Keratinocyte (primary cell): ENCODE measurements around the gene NLRC3. TPM values are rescaled to one million over a fixed set of nuclear protein-coding genes. Genes with fewer than 3 reads are reported as not detected.
"Not testable (repeated sequence)": the region's sequence is repeated elsewhere in the genome, so short reads cannot be mapped to it uniquely, and the experiment has no call there.

Source experiments
- DNase-seq: peaks from one replicate; pipeline ENCODE4 v3.0.0-alpha.2; 2011; ENCODE audit warnings: low read depth, missing footprints, low spot score
- FAIRE-seq: peaks from 2 replicates; lab custom pipeline; 2011; peaks lifted over from hg19 to GRCh38; lab: Jason Lieb, UNC
- H2AFZ ChIP-seq: 2 replicates; pipeline ENCODE4 v1.6.0; 2012; ENCODE audit warnings: low read length, control low read depth, inconsistent platforms; ENCODE audit not compliant: control insufficient read depth
- H3K27ac ChIP-seq: 2 replicates; pipeline ENCODE4 v1.5.1; 2011; ENCODE audit warnings: low read length; ENCODE audit not compliant: control insufficient read depth, insufficient read depth
- H3K27me3 ChIP-seq: 3 replicates; pipeline ENCODE4 v1.6.0; 2011; ENCODE audit warnings: low read length; ENCODE audit not compliant: control insufficient read depth, insufficient read depth; ENCODE audit errors: extremely low read depth
- H3K36me3 ChIP-seq, 2 experiments: 2 replicates in 1 of 2; 3 replicates in 1 of 2; pipeline ENCODE4 v1.5.1; 2011; ENCODE audit warnings: low read length in 2 of 2, mild to moderate bottlenecking in 1 of 2; ENCODE audit not compliant: control insufficient read depth in 2 of 2, insufficient read depth in 2 of 2; ENCODE audit errors: extremely low read depth in 1 of 2
- H3K4me1 ChIP-seq: 3 replicates; pipeline ENCODE4 v1.5.1; 2011; ENCODE audit warnings: low read length; ENCODE audit not compliant: control insufficient read depth, insufficient read depth; ENCODE audit errors: extremely low read depth
- H3K4me2 ChIP-seq: 3 replicates; pipeline ENCODE4 v1.6.0; 2011; ENCODE audit warnings: low read depth, low read length; ENCODE audit not compliant: control insufficient read depth, insufficient read depth; ENCODE audit errors: extremely low read depth
- H3K4me3 ChIP-seq, 3 experiments: fragments of 200-600 bp in 1 of 3; sonication (generic) in 1 of 3; 2 replicates in 2 of 3; 3 replicates in 1 of 3; pipeline ENCODE4 v1.5.1; 2011 to 2016; ENCODE audit warnings: low read length in 3 of 3, mild to moderate bottlenecking in 3 of 3, control low read depth in 2 of 3, inconsistent platforms in 1 of 3, low read depth in 1 of 3, mixed read lengths in 1 of 3, mixed run types in 1 of 3, moderate library complexity in 1 of 3; ENCODE audit not compliant: control insufficient read depth in 2 of 3, insufficient read depth in 2 of 3; ENCODE audit errors: extremely low read depth in 1 of 3
- H3K79me2 ChIP-seq: 2 replicates; pipeline ENCODE4 v1.6.0; 2012; ENCODE audit warnings: low read length; ENCODE audit not compliant: control insufficient read depth, insufficient read depth
- H3K9ac ChIP-seq: 3 replicates; pipeline ENCODE4 v1.6.0; 2011; ENCODE audit warnings: low read length; ENCODE audit not compliant: control insufficient read depth, insufficient read depth; ENCODE audit errors: extremely low read depth
- H3K9me1 ChIP-seq: 3 replicates; pipeline ENCODE4 v1.6.0; 2011; ENCODE audit warnings: low read length; ENCODE audit not compliant: control insufficient read depth, insufficient read depth; ENCODE audit errors: extremely low read depth
- H3K9me3 ChIP-seq: 2 replicates; pipeline ENCODE4 v1.5.1; 2012; ENCODE audit warnings: low read depth, low read length; ENCODE audit not compliant: control insufficient read depth
- H4K20me1 ChIP-seq: 3 replicates; pipeline ENCODE4 v1.6.0; 2011; ENCODE audit warnings: low read length; ENCODE audit not compliant: control insufficient read depth, insufficient read depth; ENCODE audit errors: extremely low read depth
- CTCF ChIP-seq, 3 experiments: IDR thresholded peaks in 1 of 3; conservative IDR thresholded peaks in 1 of 3; optimal IDR thresholded peaks in 1 of 3; 2 replicates in 2 of 3; 3 replicates in 1 of 3; pipeline versions ENCODE3 to v1.5.1; 2011; ENCODE audit warnings: low read length in 3 of 3, mild to moderate bottlenecking in 3 of 3, moderate library complexity in 2 of 3, control low read depth in 1 of 3, inconsistent platforms in 1 of 3; ENCODE audit not compliant: insufficient read depth in 2 of 3; ENCODE audit errors: extremely low read depth in 1 of 3
- EZH2 ChIP-seq: IDR thresholded peaks from one replicate; pipeline ENCODE4 v1.6.1; 2012; ENCODE audit warnings: inconsistent platforms, mild to moderate bottlenecking, low read length, moderate library complexity
- dilution Hi-C: fragments of 300-500 bp; cut with MboI; formaldehyde crosslinking; loops from one replicate; pipeline ENCODE4 v1.7.0; 2020; ENCODE audit warnings: low sequenced_read_pairs; ENCODE audit not compliant: extremely low pct_ligation_motif_present
- polyA plus RNA-seq, 5 experiments: library from polyadenylated mRNA; depleted of rRNA in 3 of 5; stranded (reverse) in 3 of 5; stranded (forward) in 1 of 5; unstranded in 1 of 5; fragments of >200 nt; gene quantifications; 1 replicate in 1 of 5; 2 replicates in 3 of 5; 3 replicates in 1 of 5; pipeline versions ENCODE4 v1.2.1 to v1.2.3, GENCODE V29; 2011 to 2012; ENCODE audit warnings: missing spikeins in 2 of 5, low read depth in 1 of 5, low replicate concordance in 1 of 5

Gene NLRC3
- polyA plus RNA-seq, 1 donor (not counting 4 experiments of a cell fraction or from before 2014, with no cell fraction given): not detected

GRCh38 chr16:3609895-3610697 is 32.9 kb upstream of the NLRC3 start:
- Histone ChIP-seq H3K4me3 (peak overlapping the region; percentile 77 to 90 (median 82)), H3K36me3 (peaks cover under 1 to 5% of the 10 kb centered on the region in 2 experiments), H3K4me1 (peaks cover 13% of the 10 kb centered on the region), H3K9ac (peak overlapping the region; percentile 86), H3K4me2 (peak overlapping the region; percentile 98), H3K79me2 (peaks cover 32% of the 10 kb centered on the region), H4K20me1 (no peaks in the 10 kb centered on the region), H3K27ac (no peak overlapping the region), H3K27me3 (no peaks in the 10 kb centered on the region), H3K9me1 (peaks cover 3% of the 10 kb centered on the region), H2AFZ (peak overlapping the region; percentile 88), H3K9me3 (no peaks in the 10 kb centered on the region)
- FAIRE-seq (peak; percentile 39), DNase-seq (no peak)
- dilution Hi-C loops: no loop called here
- TF ChIP-seq EZH2: no peak
- no peak for TF ChIP-seq CTCF (optimal IDR thresholded peaks at IDR 0.05 in 1 of 3, IDR thresholded peaks at IDR 0.05 in 1 of 3, conservative IDR thresholded peaks at IDR 0.05 in 1 of 3; ENCODE audit: extremely low read depth in 1 of 3, insufficient read depth in 2 of 3, low read length in 3 of 3)

- FAIRE-seq, DNase-seq, H2AFZ ChIP-seq, H3K27ac ChIP-seq, H3K27me3 ChIP-seq, H3K9me1 ChIP-seq, H4K20me1 ChIP-seq, dilution Hi-C loops, H3K4me3 ChIP-seq, H3K9ac ChIP-seq, H3K36me3 ChIP-seq, H3K4me2 ChIP-seq, H3K9me3 ChIP-seq: not testable (repeated sequence)
- H3K4me1 ChIP-seq: peaks cover 13% of the 10 kb centered on the region
- peaks cover 24% of the 10 kb centered on the region for H3K79me2 ChIP-seq
Observed at GRCh38 chr16:3608976-3609375, 31.8 kb upstream of the NLRC3 start.
